NCI-H524 (cell line): ENCODE results near the gene MEGF6.

Experiments used
- DNase-seq, 2 experiments: peaks; one replicate each; lab custom pipeline; 2025; lab: John Stamatoyannopoulos, UW

MEGF6 gene

DNA sequence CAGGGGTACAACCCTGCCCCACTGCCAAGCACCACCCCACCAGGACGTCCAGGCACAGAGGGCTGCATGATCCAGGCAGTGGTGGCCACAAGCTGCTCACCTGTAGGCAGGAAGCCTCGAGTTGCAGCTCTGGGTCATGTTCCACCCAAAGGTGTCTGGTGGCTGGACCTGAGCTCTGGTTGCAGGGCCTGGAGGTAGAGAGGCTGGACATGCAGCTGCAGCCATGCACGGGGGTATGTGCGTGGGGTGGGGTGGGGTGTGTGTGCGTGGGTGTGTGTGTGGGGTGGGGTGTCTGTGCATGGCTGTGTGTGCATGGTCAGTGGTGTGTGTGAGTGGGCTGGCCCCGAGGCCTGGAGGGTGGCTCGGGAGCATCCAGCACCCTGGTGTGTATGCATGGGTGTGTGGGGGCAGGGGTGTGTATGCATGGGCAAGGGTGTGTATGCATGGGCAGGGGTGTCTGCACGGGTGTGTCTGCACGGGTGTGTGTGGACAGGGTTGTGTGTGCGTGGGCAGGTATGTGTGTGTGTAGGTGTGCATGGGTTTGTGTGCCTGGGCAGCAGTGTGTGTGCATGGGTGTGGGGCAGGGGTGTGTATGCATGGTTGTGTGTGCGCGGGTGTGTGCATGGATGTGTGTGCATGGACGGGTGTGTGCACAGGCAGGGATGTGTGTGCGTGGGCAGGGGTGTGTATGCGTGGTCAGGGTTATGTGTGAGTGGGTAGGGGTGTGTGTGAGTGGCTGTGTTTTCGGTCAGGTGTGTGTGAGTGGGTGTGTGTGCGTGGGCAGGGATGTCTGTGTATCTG lies 141.3 kb downstream of the MEGF6 start:
- no peak for DNase-seq

DNA sequence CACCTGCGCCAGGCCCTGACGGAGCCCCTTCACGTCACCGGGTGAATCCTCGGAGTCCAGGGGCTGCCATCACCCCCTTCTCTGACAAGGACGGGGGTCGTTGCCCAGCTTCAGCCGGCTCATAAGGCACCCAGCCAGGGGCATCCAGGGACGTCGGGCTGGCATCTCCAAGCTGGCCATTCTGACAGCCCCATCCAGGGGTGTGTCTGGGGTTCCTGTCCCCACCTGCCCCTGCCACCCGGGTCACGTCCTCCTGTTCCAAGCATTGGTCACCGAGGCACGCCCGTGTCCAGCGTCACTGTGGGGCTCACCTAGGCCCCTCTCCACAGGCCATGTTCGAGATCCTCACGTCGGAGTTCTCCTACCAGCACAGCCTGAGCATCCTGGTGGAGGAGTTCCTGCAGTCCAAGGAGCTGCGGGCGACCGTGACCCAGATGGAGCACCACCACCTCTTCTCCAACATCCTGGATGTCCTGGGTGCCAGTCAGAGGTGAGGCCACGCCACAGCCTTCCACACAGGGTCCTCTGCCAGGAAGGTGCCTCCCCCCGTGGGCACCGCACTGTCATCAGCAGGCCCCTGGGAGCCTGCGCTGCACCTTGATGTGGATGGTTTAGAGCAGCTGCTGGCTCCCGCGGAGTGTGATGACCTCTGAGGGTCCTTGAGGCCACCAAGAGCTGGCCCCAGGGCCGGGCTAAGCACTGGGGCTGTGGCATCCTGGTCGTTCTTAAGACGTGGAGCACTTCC lies 142.0 kb downstream of the MEGF6 start:
- DNase-seq: no peak

DNA sequence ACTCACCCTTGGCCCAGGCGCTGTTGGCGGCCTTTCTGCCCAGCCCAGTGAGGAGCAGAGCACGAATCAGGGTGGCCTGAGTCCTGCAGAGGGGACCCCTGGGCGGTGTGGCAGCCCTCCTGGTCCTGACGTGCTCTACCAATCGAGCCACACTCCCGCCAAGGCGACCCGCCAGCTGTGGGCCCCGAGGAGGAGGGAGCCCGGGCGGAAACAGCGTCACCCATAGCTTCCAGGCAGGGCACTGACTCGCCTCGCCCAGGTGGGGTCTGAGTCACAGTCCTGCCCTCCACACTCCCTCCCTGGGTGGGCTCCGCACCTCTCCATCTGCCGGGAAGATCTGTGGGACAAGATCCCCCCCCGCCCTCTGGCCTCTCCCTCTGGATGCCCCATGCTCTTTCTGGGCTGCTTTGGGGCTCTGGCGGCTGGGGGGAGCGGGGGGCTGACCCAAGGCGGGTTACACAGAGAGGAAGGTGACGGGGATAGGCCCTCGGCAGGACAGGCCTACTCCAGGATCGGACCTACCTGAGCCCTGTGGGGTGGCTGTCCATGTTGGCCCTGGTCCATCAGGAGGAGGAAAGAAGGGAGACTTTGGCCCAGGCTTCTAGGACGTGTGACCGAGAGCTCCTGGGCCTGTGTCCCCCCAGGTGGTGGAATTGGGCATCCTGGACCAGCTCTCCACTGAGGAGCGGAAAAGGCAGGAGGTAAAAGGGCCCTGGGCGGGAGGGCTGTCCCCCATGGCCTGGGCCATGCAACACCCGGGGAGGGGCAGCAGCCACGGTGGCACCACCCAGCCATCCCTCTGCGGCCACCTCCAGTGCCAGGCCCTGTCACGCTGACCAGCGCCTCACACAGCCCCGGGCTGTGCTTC lies 142.8 kb downstream of the MEGF6 start:
- no peak for DNase-seq

DNA sequence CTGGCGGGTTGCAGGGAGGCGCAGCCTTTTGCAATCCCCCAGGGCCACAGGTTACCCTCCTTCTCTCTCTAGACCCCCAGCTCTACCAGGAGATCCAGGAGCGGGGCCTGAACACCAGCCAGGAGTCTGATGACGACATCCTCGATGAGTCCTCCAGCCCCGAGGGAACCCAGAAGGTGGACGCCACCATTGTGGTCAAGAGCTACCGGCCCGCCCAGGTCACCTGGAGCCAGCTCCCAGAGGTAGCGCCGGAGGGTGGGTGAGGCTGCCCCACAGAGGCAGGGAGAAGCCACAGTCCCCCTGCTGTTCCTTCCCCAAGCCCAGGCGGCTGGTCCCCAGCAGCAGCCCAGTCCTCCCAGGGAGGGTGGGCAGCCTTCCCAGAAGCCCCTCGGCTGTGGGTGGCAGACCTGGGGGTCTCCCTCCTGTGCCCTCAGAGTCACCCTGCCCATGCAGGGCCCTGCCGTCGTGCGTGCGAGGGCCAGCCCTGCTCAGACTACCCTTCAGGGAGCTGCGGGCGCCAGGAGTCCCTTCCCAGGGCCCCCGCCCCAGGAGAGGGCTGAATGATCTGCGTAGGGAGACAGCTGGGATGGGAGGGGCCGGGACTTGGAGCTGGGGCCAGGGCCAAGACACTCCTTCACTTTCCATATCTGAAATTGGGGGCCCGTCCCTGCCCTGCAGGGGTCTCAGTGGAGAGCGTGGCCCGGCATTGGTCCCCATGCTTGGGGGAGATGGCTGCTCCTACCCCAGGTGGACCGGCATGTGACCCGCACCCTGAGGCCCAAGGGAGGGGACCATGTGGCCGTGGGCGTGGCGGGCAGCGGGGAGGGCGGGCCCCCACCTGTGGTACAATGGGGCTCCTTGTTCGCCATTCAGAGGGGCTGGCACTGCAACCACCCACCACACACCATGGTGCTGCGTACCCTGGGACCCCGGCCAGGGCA lies 143.9 kb downstream of the MEGF6 start:
- no peak for DNase-seq

DNA sequence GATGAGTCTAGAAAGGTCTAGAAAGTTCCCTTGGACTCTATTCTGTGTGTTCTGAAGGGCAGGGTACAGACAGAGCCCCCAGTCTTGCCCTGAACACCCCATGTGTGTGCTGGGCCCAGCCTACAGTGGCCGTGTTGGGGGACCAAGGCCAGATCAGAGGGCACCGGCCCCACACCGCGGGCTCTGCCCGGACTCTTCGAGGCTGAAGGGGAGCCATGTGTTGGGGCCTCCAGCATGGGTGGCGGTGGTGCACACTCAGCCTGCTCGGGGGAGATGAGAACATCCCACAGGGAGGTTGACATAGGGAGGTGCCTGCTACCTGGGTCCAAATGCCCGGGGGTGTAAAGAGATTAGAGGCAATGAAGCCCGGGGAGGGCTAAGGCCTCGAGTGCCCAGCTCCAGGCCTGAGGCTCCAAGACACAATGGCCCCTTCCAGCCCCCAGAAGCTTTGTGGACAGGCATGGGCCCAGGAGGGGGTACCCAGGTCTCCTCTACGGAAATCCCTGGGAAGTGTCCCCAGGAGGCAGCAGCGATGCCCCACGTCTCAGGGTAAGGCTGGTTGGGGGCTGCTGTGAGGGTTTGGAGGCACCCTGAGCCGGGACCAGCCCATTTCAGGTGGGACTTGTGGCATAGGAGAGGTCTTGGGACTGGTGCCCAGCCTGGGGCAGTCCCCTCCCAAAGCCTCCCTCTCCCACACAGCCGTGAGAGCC lies 144.8 kb downstream of the MEGF6 start:
- DNase-seq: no peak

DNA sequence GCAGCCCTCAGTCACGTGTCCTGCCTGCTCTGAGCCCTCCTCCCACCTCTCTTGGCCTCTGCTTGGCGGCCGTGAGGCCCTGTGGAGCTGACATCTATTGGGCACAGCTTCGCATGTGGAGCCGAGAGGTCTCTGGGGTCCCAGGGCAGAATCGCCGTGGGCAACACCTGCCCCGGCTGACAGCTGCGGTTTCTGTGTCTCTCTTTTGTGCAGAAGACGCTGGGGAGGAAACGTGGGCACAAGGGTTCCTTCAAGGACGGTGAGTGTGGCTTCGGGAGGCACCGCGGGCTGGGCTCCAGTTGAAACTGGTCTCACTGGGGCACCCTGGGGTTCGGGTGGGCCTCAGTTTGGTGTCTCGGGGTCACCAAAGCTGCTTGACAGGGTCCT lies 145.4 kb downstream of the MEGF6 start:
- no peak for DNase-seq

DNA sequence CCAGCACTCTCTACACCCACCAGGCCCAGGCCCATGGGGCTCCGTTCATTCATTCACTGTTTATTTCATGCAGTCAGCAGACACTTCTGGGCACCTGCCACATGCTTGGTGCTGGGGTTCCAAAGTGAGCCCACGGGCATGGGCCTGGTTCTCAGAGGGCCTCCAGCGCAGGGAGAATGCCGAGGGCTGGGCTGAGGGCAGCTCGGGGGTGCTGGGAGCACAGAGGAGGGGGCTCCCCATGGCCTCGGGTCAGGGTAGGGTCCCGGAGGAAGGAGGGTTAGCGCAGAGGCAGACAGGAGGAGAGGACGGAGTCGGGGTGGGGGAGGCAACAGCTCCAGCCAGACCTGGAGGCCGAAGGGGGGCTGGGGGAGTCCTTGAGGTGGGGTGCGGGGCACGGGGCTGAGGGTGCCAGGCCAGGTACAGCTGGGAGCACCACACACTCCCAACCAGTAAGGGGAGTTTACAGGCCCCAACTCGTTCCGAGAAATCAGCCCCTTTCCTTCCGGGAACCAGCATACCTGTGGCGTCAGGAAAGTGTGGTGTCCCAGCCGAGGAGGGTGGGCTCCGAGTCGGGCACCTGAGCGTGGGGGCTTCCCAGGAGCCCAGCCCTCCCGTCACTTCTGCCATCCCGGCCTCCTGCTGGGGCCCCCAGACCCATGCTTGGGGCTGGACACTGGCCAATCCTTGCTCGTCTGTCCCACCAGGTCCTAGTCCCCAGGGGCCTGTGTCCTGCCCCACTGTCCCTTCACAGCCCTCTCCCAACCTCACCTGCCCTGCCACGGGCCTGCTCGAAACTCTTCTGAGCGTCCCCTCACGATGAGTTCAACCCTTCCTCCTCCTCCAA lies 146.0 kb downstream of the MEGF6 start:
- DNase-seq: no peak

DNA sequence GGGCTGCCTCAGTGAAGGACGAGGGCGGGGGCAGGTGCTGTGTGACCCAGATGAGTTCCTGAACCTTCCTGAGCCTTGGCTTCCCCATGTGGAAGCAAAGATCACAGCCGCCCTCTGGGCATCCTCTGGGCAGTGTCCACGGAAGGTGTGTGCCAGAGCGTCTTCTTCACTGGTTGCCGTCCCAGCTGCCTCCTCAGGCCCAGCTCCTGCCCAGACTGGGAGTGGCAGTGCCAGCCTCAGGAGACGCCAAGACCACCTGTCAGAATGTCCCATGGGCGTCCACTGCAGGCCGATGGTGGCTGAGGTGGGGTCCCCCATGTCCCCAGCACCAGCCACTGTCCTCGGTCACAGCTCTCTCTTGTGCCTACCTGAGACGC lies 146.7 kb downstream of the MEGF6 start:
- no peak for DNase-seq

DNA sequence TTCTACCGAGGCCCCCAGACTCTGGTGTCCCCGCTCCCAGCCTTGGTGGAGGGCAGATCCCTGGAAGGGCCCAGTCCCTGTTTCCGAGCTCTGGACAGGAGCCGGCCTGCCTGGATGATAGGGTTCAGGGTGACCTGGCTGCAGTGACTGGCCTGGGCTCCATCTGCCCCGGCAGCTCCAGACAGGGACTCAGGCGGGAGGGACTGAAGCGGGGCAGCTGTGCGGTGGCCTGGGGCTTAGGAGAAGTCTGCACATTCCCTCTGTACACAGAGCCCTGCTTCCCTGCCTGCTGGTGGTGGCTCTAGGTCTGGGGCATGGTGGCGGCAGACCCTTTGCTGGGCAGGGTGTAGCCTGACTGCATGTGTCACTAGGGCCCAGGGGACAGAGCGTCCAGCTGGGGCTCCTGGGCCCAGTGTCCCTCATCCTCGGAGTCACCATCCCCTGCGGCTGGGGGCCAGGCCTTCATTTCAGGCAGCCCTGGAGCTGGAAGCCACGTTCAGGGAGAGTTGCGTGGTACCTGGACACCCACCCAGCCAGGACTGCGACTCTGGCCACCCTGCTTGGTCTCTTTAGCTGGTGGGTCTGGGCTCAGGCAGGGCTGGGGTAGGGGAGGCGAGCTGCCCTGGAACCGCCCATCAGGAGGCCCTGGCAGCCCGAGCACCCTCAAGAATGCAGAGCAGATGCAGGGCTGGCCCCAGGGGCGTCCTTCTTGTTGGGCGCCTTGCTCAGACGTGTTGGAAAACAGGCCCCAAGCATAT lies 147.2 kb downstream of the MEGF6 start:
- DNase-seq: no peak

DNA sequence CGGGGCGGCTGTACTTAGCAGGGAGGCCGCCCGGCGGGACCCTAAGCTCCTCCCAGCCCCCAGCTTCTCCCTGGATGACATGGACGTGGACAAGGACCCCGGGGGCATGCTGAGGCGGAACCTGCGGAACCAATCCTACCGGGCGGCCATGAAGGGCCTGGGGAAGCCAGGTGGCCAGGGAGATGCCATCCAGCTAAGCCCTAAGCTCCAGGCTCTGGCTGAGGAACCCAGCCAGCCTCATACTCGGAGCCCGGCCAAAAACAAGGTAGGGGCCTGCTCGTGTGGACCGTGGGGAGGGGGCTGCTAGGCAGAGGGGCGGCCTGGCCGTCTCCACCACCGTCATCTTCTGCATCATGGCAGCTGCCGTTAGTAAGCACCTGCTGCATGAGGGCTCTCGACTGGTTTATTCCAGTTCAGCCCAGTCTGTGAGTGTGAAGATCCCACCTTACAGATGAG lies 147.9 kb downstream of the MEGF6 start:
- no peak for DNase-seq

DNA sequence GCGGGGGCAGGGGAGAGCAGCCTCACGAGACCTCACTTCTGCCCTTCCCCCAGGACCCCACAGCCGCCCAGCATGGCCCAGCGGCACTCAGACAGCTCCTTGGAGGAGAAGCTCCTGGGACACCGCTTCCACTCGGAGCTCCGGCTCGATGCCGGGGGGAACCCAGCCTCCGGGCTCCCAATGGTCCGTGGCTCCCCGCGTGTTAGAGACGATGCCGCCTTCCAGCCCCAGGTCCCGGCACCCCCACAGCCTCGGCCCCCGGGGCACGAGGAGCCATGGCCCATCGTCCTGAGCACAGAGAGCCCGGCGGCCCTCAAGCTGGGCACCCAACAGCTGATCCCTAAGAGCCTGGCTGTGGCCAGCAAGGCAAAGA lies 148.3 kb downstream of the MEGF6 start:
- DNase-seq: no peak

DNA sequence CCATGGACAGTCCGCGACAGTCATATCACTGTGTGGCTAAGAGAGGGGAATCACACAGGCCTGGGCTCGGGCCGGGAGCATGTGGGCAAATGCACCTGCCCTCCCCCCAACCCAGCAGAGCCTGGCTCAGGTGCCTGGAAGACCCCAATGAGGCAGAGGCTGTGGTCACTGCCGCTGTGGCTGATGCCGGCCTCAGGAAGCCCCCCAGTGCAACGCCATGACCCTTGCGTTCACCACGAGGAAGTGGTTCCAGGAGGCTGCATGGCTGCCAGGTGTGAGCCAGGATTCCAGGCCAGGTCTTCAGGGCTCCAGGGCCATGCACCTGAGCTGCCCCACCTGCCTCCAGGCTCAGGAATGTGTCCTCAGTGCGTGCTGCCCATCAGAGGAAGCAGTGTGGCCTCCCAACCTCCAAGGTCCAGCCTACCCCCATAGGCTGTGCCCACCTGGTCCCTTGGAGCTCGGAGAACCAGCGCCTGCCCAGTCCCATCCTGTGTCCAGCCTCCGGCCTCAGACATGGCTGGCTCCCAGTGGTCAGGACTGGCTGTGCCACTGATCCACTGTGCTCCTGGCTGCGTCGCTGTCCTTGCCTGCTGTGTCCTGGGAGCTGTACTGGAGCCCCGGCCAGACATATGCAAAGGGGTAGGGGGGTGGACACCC lies 148.8 kb downstream of the MEGF6 start:
- DNase-seq: no peak

DNA sequence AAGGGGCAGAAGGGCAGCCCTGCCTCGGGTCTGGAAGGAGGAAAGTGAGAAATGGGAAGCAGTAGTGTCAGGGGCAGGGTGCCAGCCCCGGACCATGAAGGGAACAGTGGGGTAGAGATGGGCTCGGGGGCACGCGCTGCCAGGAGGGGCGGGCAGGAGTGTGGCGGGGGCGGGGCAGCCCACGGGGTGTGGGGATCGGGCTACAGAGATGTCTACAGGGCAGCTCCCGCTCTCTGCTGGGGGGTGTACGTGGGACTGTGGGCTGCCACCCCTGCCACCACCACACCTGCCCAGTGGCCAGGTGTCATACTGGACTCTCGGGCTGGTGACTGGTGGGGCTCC lies 149.4 kb downstream of the MEGF6 start:
- no peak for DNase-seq

DNA sequence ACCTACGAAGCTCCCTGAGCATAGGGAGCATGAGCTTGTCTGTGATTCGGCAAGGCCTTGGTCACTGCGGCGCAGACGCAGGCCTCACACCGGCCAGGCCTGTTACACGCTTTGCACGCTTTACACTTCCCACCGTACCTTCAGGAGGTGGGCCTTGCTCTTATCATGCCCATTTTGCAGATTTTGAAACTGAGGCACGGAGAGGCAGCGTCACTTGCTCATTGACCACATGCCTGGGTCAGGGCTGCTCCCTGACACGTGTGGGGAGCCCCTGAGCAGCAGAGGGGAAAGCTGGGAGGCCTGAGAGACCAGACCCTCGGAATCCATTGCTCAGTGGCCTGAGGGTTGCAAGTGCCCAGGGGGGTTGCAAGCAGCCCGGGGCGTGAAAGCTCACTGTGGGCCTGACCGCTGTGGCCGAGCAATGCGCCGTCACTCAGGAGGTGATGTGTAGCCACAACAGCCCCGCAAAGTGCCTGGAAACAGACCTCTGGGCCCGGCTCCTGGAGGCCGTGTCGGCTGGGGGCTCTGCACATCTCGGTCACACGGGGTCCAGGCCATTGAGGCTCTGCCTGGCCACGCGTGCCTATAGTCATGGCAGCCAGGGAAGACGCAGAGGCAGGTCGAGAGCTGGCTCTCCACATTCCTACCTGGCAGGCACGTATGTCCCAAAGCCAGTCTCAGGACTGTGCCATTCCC lies 149.9 kb downstream of the MEGF6 start:
- DNase-seq: no peak

DNA sequence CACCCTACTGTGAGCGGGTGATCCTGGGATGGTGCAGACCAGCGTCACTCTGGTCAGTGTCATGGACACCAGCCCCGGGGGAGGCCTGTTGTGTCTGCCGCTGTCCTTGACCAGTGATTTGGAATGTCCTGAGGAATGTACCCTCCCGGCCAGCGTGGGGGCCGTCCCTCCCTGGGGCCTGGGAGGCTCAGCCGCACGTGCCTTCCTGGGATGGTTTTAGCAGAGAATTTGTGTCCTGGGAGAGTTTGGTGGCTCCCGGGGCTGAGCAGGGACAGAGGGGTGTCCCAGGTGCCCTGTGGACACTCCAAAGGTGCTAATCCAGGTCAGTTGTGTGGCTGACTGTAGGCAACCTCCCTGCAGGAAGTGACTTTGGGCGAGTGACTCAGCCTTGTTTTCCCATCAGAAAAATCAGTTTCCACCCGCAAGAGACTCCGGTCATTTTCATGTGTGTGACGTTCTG lies 150.6 kb downstream of the MEGF6 start:
- no peak for DNase-seq

DNA sequence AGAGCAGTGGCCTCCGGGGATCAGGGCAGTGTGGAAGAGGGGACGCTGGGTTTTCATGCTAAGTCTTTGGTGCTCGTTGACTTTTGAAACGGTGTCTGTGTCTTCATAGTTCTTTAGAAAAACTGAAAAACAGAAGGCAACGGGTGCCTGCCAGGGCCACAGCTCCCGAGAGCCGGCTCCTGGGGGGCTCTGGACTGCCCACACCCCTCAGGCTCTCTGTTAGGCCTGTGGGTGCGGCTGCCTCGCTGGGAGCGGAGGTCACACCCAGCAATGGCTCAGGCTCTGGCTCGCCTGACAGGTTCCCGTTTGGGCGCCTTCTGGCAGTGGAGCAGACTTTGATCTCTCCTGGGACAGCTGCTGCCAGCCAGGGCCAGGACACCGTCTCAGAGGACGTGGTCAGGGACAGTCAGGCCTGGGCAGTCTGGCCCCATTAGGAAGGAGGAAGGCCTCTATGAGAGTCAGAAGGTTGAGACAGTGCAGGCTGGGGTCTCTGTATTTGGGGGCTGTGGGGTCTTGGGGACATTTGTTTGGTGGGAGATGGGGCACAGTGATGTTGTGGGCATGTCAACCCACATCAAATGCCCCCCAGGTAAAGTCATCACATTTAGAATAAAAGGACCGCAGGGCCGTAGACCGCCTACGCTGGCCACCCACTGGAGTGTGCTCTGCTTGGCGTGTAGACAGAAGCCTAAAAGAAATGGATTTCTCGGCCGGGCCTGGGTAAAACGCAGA lies 151.2 kb downstream of the MEGF6 start:
- DNase-seq: no peak
